Frontal cortex (tissue), 4 donors: ENCODE data around the gene MYBPH. TPM values are rescaled to one million over a fixed set of nuclear protein-coding genes. Genes with fewer than 3 reads are reported as not detected.

Experiments
- DNase-seq, 2 donors: peaks; one replicate each; pipeline ENCODE4 v3.0.0; 2012; ENCODE audit warnings: low spot score in 2 of 2
- FAIRE-seq: peaks from 2 replicates; lab custom pipeline; 2012; peaks lifted over from hg19 to GRCh38; lab: Jason Lieb, UNC
- total RNA-seq: library from RNA; depleted of rRNA; stranded (reverse); fragments of >200 nt; gene quantifications from one replicate; pipeline ENCODE4 v1.2.3, GENCODE V29; 2014
- donor health status: control.
- donor health status: control.
- donor health status: control.

MYBPH gene
- total RNA-seq, 1 donor from 2014 or later = not detected

GRCh38 chr1:203169770-203170520 lies 5.7 kb downstream of the MYBPH start:
- no peak for FAIRE-seq

DNA sequence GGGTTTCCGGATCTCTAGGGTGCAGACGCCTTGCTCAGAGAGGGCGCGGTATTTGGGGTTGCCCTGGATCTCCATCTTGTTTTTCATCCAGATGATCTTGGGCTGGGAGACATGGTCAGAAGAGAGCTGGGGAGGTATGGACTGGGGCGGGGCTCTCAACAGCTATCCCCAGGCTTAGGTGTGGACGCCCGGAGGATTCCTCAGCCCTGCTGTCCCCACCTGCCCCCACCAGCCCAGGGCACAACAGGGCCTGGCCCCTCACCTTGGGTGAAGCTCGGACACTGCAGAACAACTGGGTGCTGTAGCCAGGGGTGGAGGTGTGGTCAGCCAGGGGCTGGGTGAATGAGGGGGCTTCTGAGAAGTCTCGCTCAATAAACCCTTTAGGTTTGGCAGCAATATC lies 6.6 kb downstream of the MYBPH start:
- FAIRE-seq = no peak
- DNase-seq = no peak

More at GRCh38 chr1:203169770-203170520, 5.7 kb downstream of the MYBPH start:
- DNase-seq = no peak

DNA sequence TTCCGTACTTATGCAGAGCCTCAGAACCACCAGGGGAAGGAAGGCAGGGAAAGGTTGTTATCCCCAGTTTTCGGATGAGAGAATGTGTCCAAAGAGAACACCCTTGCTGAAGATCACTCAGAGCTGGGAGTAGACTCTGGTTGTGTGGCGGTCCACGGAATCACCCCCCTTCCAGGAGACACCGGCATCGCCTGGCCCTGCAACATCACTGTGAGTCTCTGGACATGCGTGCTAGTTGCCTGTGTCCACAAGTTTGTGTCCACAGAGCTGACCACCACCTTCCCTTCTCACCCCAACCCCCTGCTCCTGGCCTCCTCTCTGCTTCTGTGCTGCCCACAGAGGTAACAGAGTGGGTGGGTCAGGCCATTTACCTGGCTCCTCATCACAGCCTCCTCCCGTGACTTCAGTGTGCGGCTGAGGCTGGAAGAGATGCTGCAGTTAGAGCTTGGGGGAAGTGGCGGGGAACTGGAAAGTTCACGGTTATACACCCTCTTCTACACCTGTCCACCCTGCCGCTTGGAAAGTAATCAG lies 7.3 kb downstream of the MYBPH start:
- no peak for DNase-seq
- FAIRE-seq = no peak

GRCh38 chr1:203167913-203168200 lies 7.8 kb downstream of the MYBPH start:
- DNase-seq = no peak
- no peak for FAIRE-seq

DNA sequence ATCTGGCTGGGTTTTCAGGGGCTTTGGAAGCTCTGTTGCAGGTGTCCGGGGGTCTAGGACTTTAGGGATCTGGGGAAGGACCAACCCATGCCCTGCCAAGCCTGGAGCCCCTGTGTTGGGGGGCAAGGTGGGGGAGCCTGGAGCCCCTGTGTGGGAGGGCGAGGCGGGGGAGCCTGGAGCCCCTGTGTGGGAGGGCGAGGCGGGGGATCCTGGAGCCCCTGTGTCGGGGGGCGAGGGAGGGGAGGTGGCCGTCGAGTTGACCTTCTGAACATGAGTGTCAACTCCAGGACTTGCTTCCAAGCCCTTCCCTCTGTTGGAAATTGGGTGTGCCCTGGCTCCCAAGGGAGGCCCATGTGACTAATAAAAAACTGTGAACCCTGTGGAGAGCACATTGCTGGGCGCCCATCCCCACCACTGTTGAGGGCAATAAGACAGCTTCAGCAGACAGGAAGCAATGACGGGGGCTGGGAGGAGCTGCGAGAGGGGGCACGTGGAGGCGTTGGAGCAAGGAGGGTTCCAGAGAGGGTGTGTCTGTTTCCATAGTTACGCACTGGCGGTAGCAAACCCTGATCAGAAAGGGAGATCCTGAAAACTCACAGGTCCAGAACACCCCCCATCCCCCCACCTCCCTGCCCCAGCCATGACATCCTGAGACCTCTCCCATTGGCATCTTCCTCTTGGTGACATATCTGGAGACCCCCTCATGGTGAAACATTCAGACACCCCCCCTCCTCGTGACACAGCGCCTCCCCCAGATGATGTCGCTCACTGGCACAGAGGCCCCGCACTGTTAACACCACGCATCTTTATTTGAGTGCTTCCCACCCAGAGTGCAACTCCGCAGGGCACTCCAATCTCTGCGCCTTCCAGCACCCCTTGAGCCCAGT lies 8.4 kb downstream of the MYBPH start:
- no peak for FAIRE-seq
- DNase-seq = no peak

- FAIRE-seq = no peak
- no peak for DNase-seq
Measured at GRCh38 chr1:203166192-203166940, 9.3 kb downstream of the MYBPH start.

- DNase-seq (no peak), FAIRE-seq (no peak)
Measured at GRCh38 chr1:203165800-203166161, 9.8 kb downstream of the MYBPH start.

DNA sequence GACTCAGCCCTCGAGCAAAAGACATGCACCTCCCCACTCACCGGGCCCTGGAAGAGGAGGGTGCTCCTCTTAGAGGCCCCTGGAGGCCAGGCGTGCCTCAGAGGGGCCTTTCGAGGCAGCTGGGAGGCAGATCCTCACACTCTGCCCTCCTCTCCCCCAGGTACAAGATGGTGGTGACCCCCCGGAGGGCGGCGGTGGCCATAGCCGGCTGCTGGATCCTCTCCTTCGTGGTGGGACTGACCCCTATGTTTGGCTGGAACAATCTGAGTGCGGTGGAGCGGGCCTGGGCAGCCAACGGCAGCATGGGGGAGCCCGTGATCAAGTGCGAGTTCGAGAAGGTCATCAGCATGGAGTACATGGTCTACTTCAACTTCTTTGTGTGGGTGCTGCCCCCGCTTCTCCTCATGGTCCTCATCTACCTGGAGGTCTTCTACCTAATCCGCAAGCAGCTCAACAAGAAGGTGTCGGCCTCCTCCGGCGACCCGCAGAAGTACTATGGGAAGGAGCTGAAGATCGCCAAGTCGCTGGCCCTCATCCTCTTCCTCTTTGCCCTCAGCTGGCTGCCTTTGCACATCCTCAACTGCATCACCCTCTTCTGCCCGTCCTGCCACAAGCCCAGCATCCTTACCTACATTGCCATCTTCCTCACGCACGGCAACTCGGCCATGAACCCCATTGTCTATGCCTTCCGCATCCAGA lies 10.4 kb downstream of the MYBPH start:
- no peak for FAIRE-seq

GRCh38 chr1:203163891-203164635 lies 11.6 kb downstream of the MYBPH start:
- FAIRE-seq (no peak), DNase-seq (no peak)

More for the DNA sequence above, 10.4 kb downstream of the MYBPH start:
- DNase-seq = no peak

- no peak for FAIRE-seq
Measured at GRCh38 chr1:203162403-203162802, 13.2 kb downstream of the MYBPH start.

GRCh38 chr1:203161703-203162102 lies 13.9 kb downstream of the MYBPH start:
- DNase-seq (no peak), FAIRE-seq (no peak)

More at GRCh38 chr1:203162403-203162802, 13.2 kb downstream of the MYBPH start:
- DNase-seq = no peak

- no peak for DNase-seq
- no peak for FAIRE-seq
Measured at GRCh38 chr1:203161175-203161574, 14.5 kb downstream of the MYBPH start.

DNA sequence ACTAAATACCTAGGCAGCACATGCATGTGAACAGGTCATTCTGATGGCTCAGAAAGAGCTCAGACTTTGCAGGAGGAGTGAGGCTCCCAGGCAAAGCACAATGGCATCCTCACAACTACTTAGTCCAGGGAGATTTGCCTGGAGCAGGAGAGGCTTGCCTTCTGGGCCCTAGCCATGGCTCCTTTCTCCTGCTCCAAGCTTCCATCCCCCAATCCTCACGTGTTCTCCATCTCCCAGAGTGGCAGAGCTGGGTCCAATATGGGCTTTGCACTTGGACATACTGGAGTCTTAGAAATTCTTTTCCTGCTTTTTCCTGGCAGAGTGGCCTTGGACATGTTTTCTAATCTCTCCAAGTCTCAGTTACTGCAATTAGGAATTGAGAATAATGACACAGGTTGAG lies 15.8 kb downstream of the MYBPH start:
- DNase-seq = no peak
- FAIRE-seq = no peak

DNA sequence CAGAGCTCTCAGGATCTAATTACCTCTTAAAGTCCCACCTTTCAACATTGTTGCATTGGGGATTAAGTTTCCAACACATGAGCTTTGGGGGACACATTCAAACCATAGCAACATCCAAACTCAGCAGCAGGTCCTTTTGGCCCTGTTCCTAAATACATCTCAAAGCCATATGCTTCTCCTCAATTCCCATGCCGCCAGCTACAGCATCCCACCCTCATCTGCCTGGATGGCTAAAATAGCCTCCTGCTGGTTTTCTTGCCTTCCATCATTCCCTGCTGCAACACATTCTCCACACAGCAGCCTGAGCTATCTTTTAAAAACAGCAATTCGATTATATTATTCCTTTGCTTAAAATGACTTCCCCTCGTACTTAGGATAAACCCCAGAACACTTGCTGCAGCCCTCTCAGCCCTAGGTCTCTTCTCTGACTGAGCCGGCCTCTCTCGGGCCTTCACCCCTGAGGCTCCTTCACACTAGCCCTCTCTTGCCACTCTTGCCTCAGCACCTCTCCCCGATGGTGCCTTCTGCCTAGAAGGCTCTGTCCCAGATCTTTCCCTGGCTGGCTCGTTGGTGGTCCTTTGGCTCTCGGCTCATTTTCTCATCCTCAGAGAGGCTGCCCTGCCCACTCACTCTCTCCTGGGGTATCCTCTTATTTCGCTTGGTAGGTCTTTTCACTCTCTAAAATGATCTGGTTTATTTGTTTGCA lies 16.5 kb downstream of the MYBPH start:
- DNase-seq (no peak), FAIRE-seq (no peak)

GRCh38 chr1:203158423-203158822 lies 17.2 kb downstream of the MYBPH start:
- no peak for FAIRE-seq

DNA sequence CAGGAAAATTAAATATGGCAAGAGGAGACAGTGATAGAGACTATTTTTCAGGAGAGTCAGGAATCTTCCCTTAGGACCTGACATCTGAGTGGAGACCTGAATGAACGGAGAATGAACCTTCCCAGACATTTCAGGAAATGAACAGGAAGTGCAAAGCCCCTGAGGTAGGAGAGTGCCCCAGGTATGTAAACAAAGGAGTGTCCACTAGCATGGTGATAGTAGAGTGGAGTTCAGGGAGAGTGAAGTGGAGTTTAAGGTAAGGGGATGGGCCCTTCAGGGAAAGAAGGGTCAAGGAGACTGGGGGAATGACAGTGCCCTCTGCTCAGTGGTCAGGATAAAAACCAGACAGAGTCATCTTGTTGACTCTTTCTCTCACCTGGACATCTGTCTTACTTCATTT lies 19.3 kb downstream of the MYBPH start:
- no peak for FAIRE-seq

More at GRCh38 chr1:203158423-203158822, 17.2 kb downstream of the MYBPH start:
- DNase-seq = no peak

DNA sequence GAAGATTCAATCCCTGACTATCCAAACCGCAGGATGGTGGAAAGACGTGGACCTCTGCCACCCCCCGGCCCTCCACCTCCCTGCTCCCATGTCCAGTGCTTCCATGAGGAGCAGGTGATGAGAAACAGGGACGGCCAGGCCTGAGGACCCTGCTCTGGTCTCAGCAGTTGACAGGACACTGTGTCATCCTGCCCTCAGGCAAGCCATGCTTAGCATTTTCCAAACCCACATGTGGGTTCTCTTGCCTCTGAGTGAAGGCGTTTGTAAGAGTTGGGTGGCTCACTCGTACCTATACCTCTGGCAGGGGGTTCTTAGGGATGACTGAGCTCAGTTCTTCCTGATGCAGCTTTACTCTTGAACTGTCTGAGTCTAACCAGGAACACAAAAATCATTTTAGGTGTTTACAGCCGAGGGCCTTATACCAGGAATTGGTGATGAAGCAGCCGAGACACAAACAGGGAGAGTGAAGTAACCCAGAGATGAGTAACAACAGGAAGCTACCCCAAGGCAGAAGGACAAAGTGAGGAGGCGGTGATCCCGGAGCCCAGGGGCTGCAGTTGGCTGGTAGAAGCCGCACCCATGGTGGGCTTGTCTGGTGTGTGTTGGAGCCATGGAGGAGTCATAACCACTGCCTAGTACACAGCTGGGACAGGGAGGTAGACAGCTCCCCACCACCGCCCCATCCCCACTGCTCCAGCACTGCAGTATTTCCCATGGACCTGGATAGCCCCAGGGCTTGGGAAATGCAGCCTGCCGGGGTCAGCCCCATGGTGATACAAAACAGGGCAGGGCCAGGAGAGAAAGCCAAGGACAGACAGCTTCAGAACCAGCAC lies 21.4 kb downstream of the MYBPH start:
- FAIRE-seq (no peak), DNase-seq (no peak)

More for the DNA sequence above, 19.3 kb downstream of the MYBPH start:
- no peak for DNase-seq
